Liver (tissue), 9 donors: ENCODE results near the gene TPBG. TPM values are rescaled to one million over a fixed set of nuclear protein-coding genes. Genes with fewer than 3 reads are reported as not detected.

Experiments
- DNase-seq: peaks from one replicate; pipeline ENCODE4 v3.0.0-alpha.2; 2017; ENCODE audit warnings: low spot score
- H3K27ac ChIP-seq, 2 donors: one replicate each; pipeline ENCODE4 v1.7.0; 2013; ENCODE audit warnings: inconsistent platforms in 2 of 2, low read length in 2 of 2, control low read depth in 1 of 2, low read depth in 1 of 2, mild to moderate bottlenecking in 1 of 2
- H3K27me3 ChIP-seq, 4 donors: one replicate each; pipeline versions ENCODE4 v1.6.1 to v1.7.0; 2013; ENCODE audit warnings: low read length in 3 of 4, inconsistent platforms in 1 of 4, mild to moderate bottlenecking in 1 of 4, moderate library complexity in 1 of 4; ENCODE audit not compliant: control insufficient read depth in 4 of 4, insufficient read depth in 4 of 4
- H3K36me3 ChIP-seq, 4 donors: one replicate each; pipeline versions ENCODE4 v1.6.1 to v1.7.0; 2013; ENCODE audit warnings: low read length in 3 of 4, mild to moderate bottlenecking in 3 of 4, low read depth in 1 of 4, moderate library complexity in 1 of 4; ENCODE audit not compliant: control insufficient read depth in 4 of 4, insufficient read depth in 3 of 4
- H3K4me1 ChIP-seq, 4 donors: one replicate each; pipeline versions ENCODE4 v1.6.1 to v1.7.0; 2013; ENCODE audit warnings: low read length in 3 of 4, mild to moderate bottlenecking in 3 of 4, moderate library complexity in 1 of 4; ENCODE audit not compliant: control insufficient read depth in 4 of 4, insufficient read depth in 4 of 4
- H3K4me3 ChIP-seq, 3 donors: one replicate each; pipeline versions ENCODE4 v1.6.1 to v1.7.0; 2013; ENCODE audit warnings: low read length in 3 of 3, control low read depth in 1 of 3, low read depth in 1 of 3, mild to moderate bottlenecking in 1 of 3
- H3K9ac ChIP-seq, 2 donors: one replicate each; pipeline ENCODE4 v1.7.0; 2013; ENCODE audit warnings: low read length in 2 of 2, mild to moderate bottlenecking in 2 of 2, moderate library complexity in 2 of 2, control low read depth in 1 of 2, low read depth in 1 of 2
- H3K9me3 ChIP-seq, 4 donors: one replicate each; pipeline versions ENCODE4 v1.6.1 to v1.7.0; 2013; ENCODE audit warnings: low read length in 3 of 4; ENCODE audit not compliant: control insufficient read depth in 4 of 4
- EGR1 ChIP-seq, 2 donors: IDR thresholded peaks; 2 replicates each; pipeline ENCODE4 v1.6.1; 2016 to 2018; ENCODE audit warnings: antibody characterized with exemption in 2 of 2, low read depth in 2 of 2
- FOXA1 ChIP-seq: IDR thresholded peaks from 2 replicates; pipeline ENCODE4 v1.6.1; 2016; ENCODE audit warnings: antibody characterized with exemption
- FOXA2 ChIP-seq: IDR thresholded peaks from 2 replicates; pipeline ENCODE4 v1.6.1; 2016; ENCODE audit warnings: antibody characterized with exemption
- GABPA ChIP-seq, 2 donors: IDR thresholded peaks in 1 of 2; conservative IDR thresholded peaks in 1 of 2; 2 replicates each; pipeline ENCODE4 v1.6.1; 2016; ENCODE audit warnings: antibody characterized with exemption in 2 of 2, mild to moderate bottlenecking in 1 of 2, moderate library complexity in 1 of 2
- HNF4A ChIP-seq, 2 donors: conservative IDR thresholded peaks; 2 replicates each; pipeline ENCODE4 v1.6.1; 2016; ENCODE audit warnings: antibody characterized with exemption in 2 of 2, mild to moderate bottlenecking in 2 of 2
- HNF4G ChIP-seq: IDR thresholded peaks from 2 replicates; pipeline ENCODE4 v1.6.1; 2016; ENCODE audit warnings: antibody characterized with exemption
- JUND ChIP-seq, 2 donors: IDR thresholded peaks; 2 replicates each; pipeline ENCODE4 v1.6.1; 2016; ENCODE audit warnings: antibody characterized with exemption in 2 of 2
- MAX ChIP-seq: IDR thresholded peaks from 2 replicates; pipeline ENCODE4 v1.6.1; 2016; ENCODE audit warnings: antibody characterized with exemption
- NR2F2 ChIP-seq: IDR thresholded peaks from 2 replicates; pipeline ENCODE4 v1.6.1; 2016; ENCODE audit warnings: antibody characterized with exemption
- RAD21 ChIP-seq, 2 donors: IDR thresholded peaks; 2 replicates each; pipeline ENCODE4 v1.6.1; 2016; ENCODE audit warnings: antibody characterized with exemption in 2 of 2, mild to moderate bottlenecking in 2 of 2
- REST ChIP-seq: IDR thresholded peaks from 2 replicates; pipeline ENCODE4 v1.6.1; 2016; ENCODE audit warnings: antibody characterized with exemption, mild to moderate bottlenecking
- RXRA ChIP-seq, 2 donors: IDR thresholded peaks; 2 replicates each; pipeline ENCODE4 v1.6.1; 2017 to 2018; ENCODE audit warnings: antibody characterized with exemption in 2 of 2, mild to moderate bottlenecking in 1 of 2
- SP1 ChIP-seq: IDR thresholded peaks from 2 replicates; pipeline ENCODE4 v1.6.1; 2018; ENCODE audit warnings: antibody characterized with exemption, mild to moderate bottlenecking
- TAF1 ChIP-seq: conservative IDR thresholded peaks from 2 replicates; pipeline ENCODE4 v1.6.1; 2016; ENCODE audit warnings: antibody characterized with exemption, mild to moderate bottlenecking
- YY1 ChIP-seq: IDR thresholded peaks from 2 replicates; pipeline ENCODE4 v1.6.1; 2016; ENCODE audit warnings: antibody characterized with exemption, mild to moderate bottlenecking
- WGBS: extraction: QIAGEN DNeasy Blood & Tissue Kit; methylation state at CpG from one replicate; pipeline ENCODE4 v1.1.7; 2013; 5-methylcytosine and 5-hydroxymethylcytosine counted together
- polyA plus RNA-seq, 2 donors: library from polyadenylated mRNA; stranded (reverse) in 1 of 2; unstranded in 1 of 2; fragments of 200-250 nt in 1 of 2; fragments of >200 nt in 1 of 2; fragmentation: Nextera tagmentation in 1 of 2; extraction: Ambion mirVana in 1 of 2; gene quantifications; one replicate each; pipeline versions ENCODE4 v1.2.1 to v1.2.3, GENCODE V29; 2013 to 2015
- total RNA-seq, 2 donors: library from RNA; depleted of rRNA; stranded (reverse); fragments of >200 nt; gene quantifications; one replicate each; pipeline ENCODE4 v1.2.3, GENCODE V29; 2014
- TF ChIP-seq, protein P1 (sequence below): IDR thresholded peaks from 2 replicates; pipeline ENCODE4 v1.6.1; 2016; ENCODE audit warnings: antibody characterized with exemption
- TF ChIP-seq, protein P2 (sequence below): IDR thresholded peaks from 2 replicates; pipeline ENCODE4 v1.6.1; 2016; ENCODE audit warnings: antibody characterized with exemption
- TF ChIP-seq, protein P3 (sequence below): fragments of 150-350 bp; IDR thresholded peaks from 2 replicates; pipeline ENCODE4 v1.5.1; 2017; ENCODE audit warnings: improper control_type of control experiment, low read depth, low read length; ENCODE audit not compliant: missing input control
- donor health status: healthy.
- donor health status: healthy.
- donor health status: healthy.
- donor health status: healthy.
- donor health status: healthy.

The TPBG gene
- total and polyA plus RNA-seq, 4 donors, result 0.37 to 1.3 (median 0.62) TPM

GRCh38 chr6:82365016-82365795 lies 1.6 kb downstream of the TPBG start:
- Histone ChIP-seq H3K27ac (no peak overlapping the region), H3K27me3 (peaks cover 0 to 13% (median 11%) of the 10 kb centered on the region in 4 donors), H3K4me1 (peaks cover 16 to 24% (median 20%) of the 10 kb centered on the region in 4 donors), H3K4me3 (peak overlapping the region; percentile 32 to 70 (median 69)), H3K36me3 (no peaks in the 10 kb centered on the region), H3K9me3 (peaks cover 0 to 2% (median 0%) of the 10 kb centered on the region in 4 donors), H3K9ac (no peak overlapping the region)
- no peak for TF ChIP-seq RAD21 (IDR thresholded peaks at IDR 0.05)
- TF ChIP-seq, protein P1, sequence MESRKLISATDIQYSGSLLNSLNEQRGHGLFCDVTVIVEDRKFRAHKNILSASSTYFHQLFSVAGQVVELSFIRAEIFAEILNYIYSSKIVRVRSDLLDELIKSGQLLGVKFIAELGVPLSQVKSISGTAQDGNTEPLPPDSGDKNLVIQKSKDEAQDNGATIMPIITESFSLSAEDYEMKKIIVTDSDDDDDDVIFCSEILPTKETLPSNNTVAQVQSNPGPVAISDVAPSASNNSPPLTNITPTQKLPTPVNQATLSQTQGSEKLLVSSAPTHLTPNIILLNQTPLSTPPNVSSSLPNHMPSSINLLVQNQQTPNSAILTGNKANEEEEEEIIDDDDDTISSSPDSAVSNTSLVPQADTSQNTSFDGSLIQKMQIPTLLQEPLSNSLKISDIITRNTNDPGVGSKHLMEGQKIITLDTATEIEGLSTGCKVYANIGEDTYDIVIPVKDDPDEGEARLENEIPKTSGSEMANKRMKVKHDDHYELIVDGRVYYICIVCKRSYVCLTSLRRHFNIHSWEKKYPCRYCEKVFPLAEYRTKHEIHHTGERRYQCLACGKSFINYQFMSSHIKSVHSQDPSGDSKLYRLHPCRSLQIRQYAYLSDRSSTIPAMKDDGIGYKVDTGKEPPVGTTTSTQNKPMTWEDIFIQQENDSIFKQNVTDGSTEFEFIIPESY, result no peak
- no peak for TF ChIP-seq EGR1 (IDR thresholded peaks at IDR 0.05; ENCODE audit: low read depth in 2 of 2)
- no peak for TF ChIP-seq HNF4A (conservative IDR thresholded peaks at IDR 0.05)
- no peak for TF ChIP-seq NR2F2
- no peak for TF ChIP-seq HNF4G
- no peak for TF ChIP-seq YY1
- no peak for TF ChIP-seq MAX
- no peak for TF ChIP-seq FOXA2
- TF ChIP-seq, protein P2, sequence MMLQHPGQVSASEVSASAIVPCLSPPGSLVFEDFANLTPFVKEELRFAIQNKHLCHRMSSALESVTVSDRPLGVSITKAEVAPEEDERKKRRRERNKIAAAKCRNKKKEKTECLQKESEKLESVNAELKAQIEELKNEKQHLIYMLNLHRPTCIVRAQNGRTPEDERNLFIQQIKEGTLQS, result no peak
- no peak for TF ChIP-seq SP1
- no peak for TF ChIP-seq TAF1
- no peak for TF ChIP-seq FOXA1
- no peak for TF ChIP-seq GABPA (IDR thresholded peaks at IDR 0.05 in 1 of 2, conservative IDR thresholded peaks at IDR 0.05 in 1 of 2)
- TF ChIP-seq, protein P3, sequence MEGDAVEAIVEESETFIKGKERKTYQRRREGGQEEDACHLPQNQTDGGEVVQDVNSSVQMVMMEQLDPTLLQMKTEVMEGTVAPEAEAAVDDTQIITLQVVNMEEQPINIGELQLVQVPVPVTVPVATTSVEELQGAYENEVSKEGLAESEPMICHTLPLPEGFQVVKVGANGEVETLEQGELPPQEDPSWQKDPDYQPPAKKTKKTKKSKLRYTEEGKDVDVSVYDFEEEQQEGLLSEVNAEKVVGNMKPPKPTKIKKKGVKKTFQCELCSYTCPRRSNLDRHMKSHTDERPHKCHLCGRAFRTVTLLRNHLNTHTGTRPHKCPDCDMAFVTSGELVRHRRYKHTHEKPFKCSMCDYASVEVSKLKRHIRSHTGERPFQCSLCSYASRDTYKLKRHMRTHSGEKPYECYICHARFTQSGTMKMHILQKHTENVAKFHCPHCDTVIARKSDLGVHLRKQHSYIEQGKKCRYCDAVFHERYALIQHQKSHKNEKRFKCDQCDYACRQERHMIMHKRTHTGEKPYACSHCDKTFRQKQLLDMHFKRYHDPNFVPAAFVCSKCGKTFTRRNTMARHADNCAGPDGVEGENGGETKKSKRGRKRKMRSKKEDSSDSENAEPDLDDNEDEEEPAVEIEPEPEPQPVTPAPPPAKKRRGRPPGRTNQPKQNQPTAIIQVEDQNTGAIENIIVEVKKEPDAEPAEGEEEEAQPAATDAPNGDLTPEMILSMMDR, result no peak
- no peak for TF ChIP-seq REST
- TF ChIP-seq JUND (IDR thresholded peaks at IDR 0.05), result no peak
- no peak for TF ChIP-seq RXRA (IDR thresholded peaks at IDR 0.05)
- 8% methylated on average over 67 of the region's 67 CpGs for WGBS
- DNase-seq, result no peak
